Ecto neural progenitor cell (in vitro differentiated cells): ENCODE data around the gene HSF2.
"Not testable (repeated sequence)": the region's sequence is repeated elsewhere in the genome, so short reads cannot be mapped to it uniquely, and the experiment has no call there.

ENCODE experiments used
- DNase-seq: peaks from one replicate; pipeline ENCODE4 v3.0.0-alpha.2; 2018; ENCODE audit warnings: low spot score

Gene HSF2

DNA sequence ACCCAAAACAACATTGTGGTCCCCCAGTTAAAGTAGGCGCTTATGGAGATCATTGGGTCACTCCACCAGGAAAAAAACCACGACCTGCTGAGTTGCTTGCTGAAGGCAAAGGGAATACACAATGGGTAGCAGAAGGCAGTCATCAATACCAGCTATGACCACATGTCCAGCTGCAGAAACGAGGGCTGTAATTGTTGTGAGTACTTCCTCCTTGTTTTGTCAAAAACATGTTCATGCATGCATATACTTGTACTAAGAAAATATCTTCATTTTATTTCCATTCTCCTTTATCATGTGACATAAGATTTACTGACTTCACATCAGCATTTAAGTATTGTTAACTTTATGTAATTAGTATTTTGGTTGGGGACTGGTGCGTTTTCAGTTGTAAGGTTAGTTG lies 55.2 kb downstream of the HSF2 start:
- no peak for DNase-seq

DNA sequence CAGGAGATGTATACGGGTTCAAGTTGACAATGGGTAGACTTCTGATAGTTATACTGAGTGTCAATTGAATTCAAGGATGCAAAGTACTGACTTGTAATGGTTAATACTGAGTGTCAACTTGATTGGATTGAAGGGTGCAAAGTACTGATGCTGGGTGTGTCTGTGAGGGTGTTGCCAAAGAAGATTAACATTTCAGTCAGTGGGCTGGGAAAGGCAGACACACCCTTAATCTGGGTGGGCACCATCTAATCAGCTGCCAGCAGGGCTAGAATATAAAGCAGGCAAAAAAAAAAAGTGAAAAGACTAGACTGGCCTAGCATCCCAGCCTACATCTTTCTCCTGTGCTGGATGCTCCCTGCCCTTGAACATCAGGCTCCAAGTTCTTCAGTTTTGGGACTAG lies 55.7 kb downstream of the HSF2 start:
- DNase-seq: not testable (repeated sequence)

- no peak for DNase-seq
Observed at GRCh38 chr6:122458087-122458486, 58.6 kb downstream of the HSF2 start.

DNA sequence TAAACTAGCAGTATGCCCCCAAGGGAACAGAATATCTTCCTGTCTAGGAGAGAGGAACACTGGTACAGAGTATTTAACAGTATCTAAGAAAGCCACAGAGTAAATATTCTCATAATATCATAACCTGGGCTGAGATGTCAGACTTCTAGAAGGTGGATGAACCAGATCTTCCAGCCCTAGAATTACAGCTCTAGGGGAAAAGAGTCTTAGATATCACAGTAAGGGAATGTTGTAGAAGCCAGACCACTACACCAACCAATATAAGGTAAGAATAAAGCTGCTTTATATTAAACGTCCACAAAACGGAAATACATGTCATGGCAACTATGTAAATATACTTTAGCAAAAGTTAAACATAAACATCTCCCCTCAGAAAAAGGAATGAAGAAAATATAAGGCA lies 59.8 kb downstream of the HSF2 start:
- no peak for DNase-seq

- DNase-seq: not testable (repeated sequence)
Observed at GRCh38 chr6:122459865-122460416, 60.5 kb downstream of the HSF2 start.

DNA sequence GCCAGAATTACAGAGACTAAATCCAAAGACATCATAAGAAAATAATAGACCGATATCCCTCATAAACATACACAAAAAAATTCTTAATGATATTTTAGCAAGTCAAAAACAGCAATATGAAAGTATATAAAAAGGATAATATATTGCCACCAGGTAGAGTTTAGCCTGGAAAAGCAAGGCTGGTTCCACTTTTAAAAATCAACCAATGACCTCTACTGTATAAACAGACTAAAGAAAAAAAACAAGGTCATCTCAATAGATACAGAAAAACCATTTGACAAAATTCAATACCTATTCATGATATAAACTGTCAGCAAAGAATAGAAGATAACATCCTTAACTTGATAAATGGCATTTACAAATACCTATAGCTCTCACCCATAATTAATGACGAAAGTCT lies 62.4 kb downstream of the HSF2 start:
- DNase-seq: no peak

GRCh38 chr6:122471107-122472021 lies 71.9 kb downstream of the HSF2 start, which contains the start of gene SERINC1:
TSS of gene SERINC1 (minus strand) at chr6:122471807. CDS start at chr6:122471737, 70 bp downstream.
- peak; percentile 94 for DNase-seq

- DNase-seq: no peak
Observed at GRCh38 chr6:122472022-122472340, 72.5 kb downstream of the HSF2 start.

DNA sequence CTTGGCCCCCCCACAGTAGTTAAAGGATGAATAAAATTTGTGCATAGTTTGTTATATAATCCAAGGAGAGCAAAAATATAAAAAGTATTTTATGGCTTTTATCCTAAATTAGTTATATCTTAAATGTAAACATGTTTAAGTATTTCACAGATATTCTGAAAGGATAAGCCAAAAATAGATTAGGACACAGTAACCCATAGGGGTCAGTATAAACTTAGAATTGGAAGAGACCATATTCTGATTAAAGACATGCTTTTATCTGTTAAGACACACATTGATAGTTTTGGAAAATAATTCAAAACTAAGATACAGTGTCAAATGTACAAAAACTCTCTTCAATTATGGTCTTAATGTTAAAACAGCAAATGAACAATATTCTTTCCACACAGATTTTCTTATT lies 76.7 kb downstream of the HSF2 start:
- DNase-seq: no peak

DNA sequence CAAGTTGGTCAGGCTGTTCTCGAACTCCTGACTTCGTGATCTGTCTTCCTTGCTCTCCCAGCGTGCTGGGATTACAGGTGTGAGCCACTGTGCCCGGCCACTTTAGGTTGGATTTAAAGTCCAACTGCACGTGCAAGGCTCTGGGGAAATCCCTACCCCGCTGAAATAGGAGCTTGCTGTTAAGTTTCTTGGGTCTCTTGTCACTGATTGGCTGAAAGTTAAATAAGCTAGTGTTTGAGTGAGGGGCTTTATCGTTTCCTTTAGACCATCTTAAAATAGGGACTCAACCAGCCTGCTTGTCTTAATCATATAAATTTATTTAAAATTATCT lies 83.3 kb downstream of the HSF2 start:
- peak; percentile 54 for DNase-seq
